Measurements from ENCODE around the gene EXOSC7. TPM values are rescaled to one million over a fixed set of nuclear protein-coding genes. Genes with fewer than 3 reads are reported as not detected.

Gene EXOSC7
- total RNA-seq, 2 experiments from 2014 or later: 28.1 to 28.4 TPM

GRCh38 chr3:45026038-45026437 lies 50.0 kb downstream of the EXOSC7 start, which contains the start of gene CLEC3B:
Gene CLEC3B, plus strand, starts transcription at chr3:45026303. Its CDS starts 60 bp downstream, at chr3:45026363.
- DNase-seq (no peak), ATAC-seq (ENCODE audit: poor library complexity) (no peak)
- Histone ChIP-seq H3K27ac (ENCODE audit: low read depth in 1 of 2, low read length in 2 of 2) (no peak within 1 kb of the TSS), H3K4me3 (ENCODE audit: low read length) (no peak within 1 kb of the TSS), H3K36me3 (ENCODE audit: insufficient read depth, low read length) (no peaks in the 10 kb centered on the region), H3K27me3 (ENCODE audit: control insufficient read depth in 1 of 2, insufficient read depth in 2 of 2, low read length in 2 of 2) (no peaks in the 10 kb centered on the region), H3K9me3 (ENCODE audit: control insufficient read depth in 1 of 2, insufficient read depth in 1 of 2, low read length in 2 of 2) (no peaks in the 10 kb centered on the region), H3K4me1 (ENCODE audit: insufficient read depth, low read length) (peaks cover 7% of the 10 kb centered on the region)
- H3K27me3 Mint-ChIP-seq: no peaks in the 10 kb centered on the region
- H3K4me3 Mint-ChIP-seq: no peak within 1 kb of the TSS
- H3K9me3 Mint-ChIP-seq: no peaks in the 10 kb centered on the region
- H3K27ac Mint-ChIP-seq: no peak within 1 kb of the TSS
- intact Hi-C loops (cut with DNase I, micrococcal nuclease): no loop called here
- CTCF ChIA-PET: no interaction called here
- POLR2A ChIA-PET: no interaction called here
- no peak for TF ChIP-seq CTCF (IDR thresholded peaks at IDR 0.05)
- H3K36me3 Mint-ChIP-seq (ENCODE audit: low read depth): no peaks in the 10 kb centered on the region
- peaks cover 11% of the 10 kb centered on the region for H3K4me1 Mint-ChIP-seq (ENCODE audit: low read depth)

- peaks cover 1% of the 10 kb centered on the region for H3K4me1 Mint-ChIP-seq (ENCODE audit: low read depth)
- no peak overlapping the region for H3K27ac Mint-ChIP-seq
- no peak for ATAC-seq (ENCODE audit: poor library complexity)
- H3K4me3 Mint-ChIP-seq: no peak overlapping the region
- H3K4me3 ChIP-seq (ENCODE audit: low read length): no peak overlapping the region
- no peaks in the 10 kb centered on the region for H3K36me3 Mint-ChIP-seq (ENCODE audit: low read depth)
- intact Hi-C loops (cut with DNase I, micrococcal nuclease): no loop called here
- no peaks in the 10 kb centered on the region for H3K36me3 ChIP-seq (ENCODE audit: insufficient read depth, low read length)
- H3K27me3 Mint-ChIP-seq: peaks cover 4% of the 10 kb centered on the region
- DNase-seq: no peak
- CTCF ChIA-PET: interaction anchor here (1.3 kb wide), 1 partner anchor 14 kb away, joined by 4 read pairs; no protein-coding TSS in a partner anchor
- POLR2A ChIA-PET: no interaction called here
- no peaks in the 10 kb centered on the region for H3K27me3 ChIP-seq (ENCODE audit: control insufficient read depth in 1 of 2, insufficient read depth in 2 of 2, low read length in 2 of 2)
- no peaks in the 10 kb centered on the region for H3K9me3 ChIP-seq (ENCODE audit: control insufficient read depth in 1 of 2, insufficient read depth in 1 of 2, low read length in 2 of 2)
- no peak for TF ChIP-seq CTCF (IDR thresholded peaks at IDR 0.05)
- H3K4me1 ChIP-seq (ENCODE audit: insufficient read depth, low read length): no peaks in the 10 kb centered on the region
- no peaks in the 10 kb centered on the region for H3K9me3 Mint-ChIP-seq
- no peak overlapping the region for H3K27ac ChIP-seq (ENCODE audit: low read depth in 1 of 2, low read length in 2 of 2)
Measured at GRCh38 chr3:45026957-45027356, 50.9 kb downstream of the EXOSC7 start.

GRCh38 chr3:45027441-45027840 lies 51.4 kb downstream of the EXOSC7 start:
- ChIA-PET CTCF (interaction anchor here (1.3 kb wide), 1 partner anchor 13 kb away, joined by 4 read pairs; no protein-coding TSS in a partner anchor), POLR2A (no interaction called here)
- Histone ChIP-seq H3K9me3 (ENCODE audit: control insufficient read depth in 1 of 2, insufficient read depth in 1 of 2, low read length in 2 of 2) (no peaks in the 10 kb centered on the region), H3K36me3 (ENCODE audit: insufficient read depth, low read length) (no peaks in the 10 kb centered on the region), H3K4me3 (ENCODE audit: low read length) (no peak overlapping the region), H3K4me1 (ENCODE audit: insufficient read depth, low read length) (no peaks in the 10 kb centered on the region), H3K27me3 (ENCODE audit: control insufficient read depth in 1 of 2, insufficient read depth in 2 of 2, low read length in 2 of 2) (no peaks in the 10 kb centered on the region), H3K27ac (ENCODE audit: low read depth in 1 of 2, low read length in 2 of 2) (no peak overlapping the region)
- Mint-ChIP-seq H3K4me3 (no peak overlapping the region), H3K4me1 (ENCODE audit: low read depth) (no peaks in the 10 kb centered on the region), H3K27ac (no peak overlapping the region), H3K9me3 (no peaks in the 10 kb centered on the region), H3K36me3 (ENCODE audit: low read depth) (no peaks in the 10 kb centered on the region), H3K27me3 (peaks cover 9% of the 10 kb centered on the region)
- intact Hi-C loops (cut with DNase I, micrococcal nuclease): no loop called here
- ATAC-seq (ENCODE audit: poor library complexity) (no peak), DNase-seq (no peak)
- TF ChIP-seq CTCF (IDR thresholded peaks at IDR 0.05): no peak
